CMK (cell line): ENCODE data around the gene THAP7.
"Not testable (repeated sequence)": the region's sequence is repeated elsewhere in the genome, so short reads cannot be mapped to it uniquely, and the experiment has no call there.

Experiments used
- DNase-seq: peaks from one replicate; pipeline ENCODE4 v3.0.0-alpha.2; 2010; ENCODE audit warnings: low read depth

Gene THAP7, protein sequence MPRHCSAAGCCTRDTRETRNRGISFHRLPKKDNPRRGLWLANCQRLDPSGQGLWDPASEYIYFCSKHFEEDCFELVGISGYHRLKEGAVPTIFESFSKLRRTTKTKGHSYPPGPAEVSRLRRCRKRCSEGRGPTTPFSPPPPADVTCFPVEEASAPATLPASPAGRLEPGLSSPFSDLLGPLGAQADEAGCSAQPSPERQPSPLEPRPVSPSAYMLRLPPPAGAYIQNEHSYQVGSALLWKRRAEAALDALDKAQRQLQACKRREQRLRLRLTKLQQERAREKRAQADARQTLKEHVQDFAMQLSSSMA

DNA sequence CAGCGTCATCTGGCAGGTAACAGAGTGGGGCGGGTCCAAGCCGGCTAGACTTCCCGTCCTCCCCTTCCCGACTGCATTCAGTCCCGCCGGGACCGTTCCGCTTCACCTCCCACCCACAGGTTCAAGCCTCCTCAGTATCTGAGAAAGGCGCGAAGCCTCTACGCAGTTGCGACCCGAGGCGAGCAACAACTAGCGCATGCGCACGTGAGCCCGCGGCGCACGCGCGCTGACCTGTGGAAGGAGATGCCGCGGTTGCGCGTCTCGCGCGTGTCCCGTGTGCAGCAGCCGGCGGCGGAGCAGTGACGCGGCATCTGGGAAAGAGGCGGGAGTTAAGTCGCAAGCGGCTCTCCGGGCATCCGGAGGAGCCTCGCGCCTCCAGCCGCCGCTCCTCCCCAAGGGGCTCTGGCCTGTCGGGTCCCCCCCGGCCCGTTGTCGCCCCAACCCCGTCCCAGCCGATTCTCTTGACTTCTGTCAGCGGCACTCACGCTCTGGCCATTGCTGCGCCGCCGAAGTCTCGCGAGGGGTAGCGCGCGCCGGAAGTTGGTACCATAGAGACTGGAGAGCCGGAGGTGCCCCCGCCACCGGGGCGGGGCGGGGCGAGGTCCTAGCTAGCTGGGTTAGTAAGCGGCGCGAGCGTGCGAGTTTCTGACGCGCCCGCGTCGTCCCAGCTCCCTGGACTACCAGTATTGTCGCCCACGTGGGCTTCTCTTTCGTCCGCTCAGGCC lies at the start of gene THAP7:
TSS of gene THAP7 (minus strand) at position 518 of the 725 bp plus-strand sequence. CDS start at position 311, 207 bp downstream.
- DNase-seq, result peak; percentile 96

DNA sequence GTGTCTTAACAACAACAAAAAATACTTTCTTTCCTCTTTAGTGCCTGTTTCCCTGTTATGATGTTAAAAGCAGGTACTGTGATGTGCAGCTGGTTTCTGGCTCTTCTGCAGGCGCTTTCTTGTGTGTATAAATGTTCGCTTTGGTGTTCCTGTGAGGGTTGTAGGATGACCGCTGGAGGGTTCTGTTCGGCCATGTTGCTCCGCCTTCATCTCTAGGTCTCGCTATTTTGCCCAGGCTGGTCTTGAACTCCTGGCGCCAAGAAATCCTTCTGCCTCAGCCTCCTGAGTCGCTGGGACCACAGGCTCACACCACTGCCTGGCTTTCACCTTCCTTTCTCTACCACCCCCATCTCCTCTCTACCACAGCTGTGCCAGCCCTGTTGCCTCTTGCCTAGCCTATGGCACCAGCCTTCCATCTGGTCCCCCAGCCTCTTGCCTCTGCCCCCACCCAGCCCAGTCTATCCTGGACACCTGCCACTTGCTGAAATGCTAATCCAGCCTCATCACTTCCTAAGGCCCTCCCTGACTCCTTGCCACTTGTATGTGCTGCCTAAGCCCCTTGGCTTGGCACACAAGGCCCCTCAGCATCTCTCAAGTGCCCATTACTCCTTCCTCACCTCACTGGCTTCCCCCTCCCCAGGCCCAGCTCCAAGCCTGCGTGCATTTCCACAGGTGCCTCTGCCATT lies 49.4 kb upstream of the THAP7 start:
- no peak for DNase-seq

DNA sequence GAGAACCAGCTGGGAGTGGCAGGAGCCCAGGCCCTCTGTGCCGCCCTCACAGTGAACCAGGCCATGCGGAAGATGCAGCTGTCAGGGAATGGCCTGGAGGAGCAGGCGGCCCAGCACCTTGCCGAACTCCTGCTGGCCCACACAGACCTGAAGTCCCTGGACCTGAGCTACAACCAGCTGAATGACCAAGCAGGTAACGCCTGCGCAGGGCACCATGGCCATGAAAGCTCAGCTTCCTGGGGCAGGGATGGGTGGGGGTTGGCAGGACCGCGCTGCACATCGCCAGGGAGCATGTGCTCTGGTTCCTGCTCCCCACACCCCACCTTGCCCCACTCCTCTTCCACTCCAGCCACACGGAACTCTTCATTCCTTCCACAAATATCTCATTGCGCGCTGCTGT lies 47.0 kb upstream of the THAP7 start:
- DNase-seq, result not testable (repeated sequence)

DNA sequence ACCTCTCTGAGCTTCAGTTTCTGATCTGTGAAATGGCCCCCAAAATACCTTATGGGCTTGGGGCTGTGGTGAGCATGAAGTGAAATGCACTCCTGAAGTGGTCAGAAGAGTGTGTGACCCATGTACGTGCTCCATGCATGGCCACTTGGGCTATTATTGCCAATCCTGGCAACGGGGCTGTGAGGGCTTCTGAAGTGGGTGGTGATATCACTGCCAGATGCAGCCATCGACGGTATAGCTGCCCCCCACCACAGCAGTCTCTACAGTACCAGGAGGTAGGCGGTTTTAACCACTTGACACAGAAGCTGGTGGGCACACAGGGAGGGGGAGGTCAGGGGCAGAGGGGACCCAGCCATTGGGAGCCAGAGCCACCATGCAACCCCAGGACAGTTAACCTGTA lies 46.5 kb upstream of the THAP7 start:
- not testable (repeated sequence) for DNase-seq

DNA sequence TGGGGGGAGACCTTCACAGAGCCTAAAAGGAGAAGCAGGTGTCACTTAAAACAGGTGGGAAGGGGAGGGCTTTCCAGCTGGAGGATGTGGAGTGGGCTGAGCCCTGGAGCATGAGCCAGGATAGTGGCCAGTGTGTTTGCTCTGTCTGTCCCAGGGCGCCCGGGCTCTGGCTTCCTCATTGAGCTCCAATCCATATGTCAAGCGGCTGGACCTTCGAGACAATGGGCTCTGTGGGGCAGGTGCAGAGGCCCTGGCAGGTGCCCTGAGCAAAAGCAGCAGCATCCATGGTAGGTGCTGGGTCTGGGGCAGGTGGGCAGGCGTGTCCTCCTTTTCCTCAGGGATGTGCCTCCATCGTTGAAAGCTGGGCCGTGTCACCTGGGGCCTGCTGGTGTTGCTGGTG lies 45.8 kb upstream of the THAP7 start:
- DNase-seq, result no peak

DNA sequence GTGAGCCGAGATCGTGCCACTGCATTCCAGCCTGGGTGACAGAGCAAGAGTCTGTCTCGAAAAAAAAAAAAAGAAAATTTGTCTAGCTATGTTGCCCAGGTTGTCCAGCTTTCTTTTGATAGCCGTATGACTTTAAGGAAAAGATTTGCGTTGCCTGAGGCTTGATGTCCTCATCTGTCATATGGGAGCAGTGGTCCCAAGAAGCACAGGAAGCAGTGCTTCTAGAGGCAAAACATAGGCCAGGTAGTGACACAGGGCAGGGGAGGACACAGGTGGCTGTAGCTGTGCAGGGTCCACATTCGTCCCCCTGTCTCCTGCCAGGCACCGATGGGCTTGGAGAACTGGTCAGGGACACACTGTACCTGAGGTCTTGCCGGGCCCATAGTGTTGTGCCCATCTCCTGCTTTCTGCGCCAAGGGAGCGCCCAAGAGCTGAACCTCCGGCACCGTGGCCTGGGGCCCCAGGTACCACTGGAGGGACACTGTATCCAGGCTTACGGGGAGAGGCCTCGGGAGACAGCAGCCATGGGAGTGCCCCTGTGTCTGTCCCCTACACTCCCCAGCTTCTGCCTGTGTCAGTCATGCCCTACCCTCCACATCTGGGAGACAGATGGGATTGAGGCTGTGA lies 45.2 kb upstream of the THAP7 start:
- DNase-seq, result no peak

DNA sequence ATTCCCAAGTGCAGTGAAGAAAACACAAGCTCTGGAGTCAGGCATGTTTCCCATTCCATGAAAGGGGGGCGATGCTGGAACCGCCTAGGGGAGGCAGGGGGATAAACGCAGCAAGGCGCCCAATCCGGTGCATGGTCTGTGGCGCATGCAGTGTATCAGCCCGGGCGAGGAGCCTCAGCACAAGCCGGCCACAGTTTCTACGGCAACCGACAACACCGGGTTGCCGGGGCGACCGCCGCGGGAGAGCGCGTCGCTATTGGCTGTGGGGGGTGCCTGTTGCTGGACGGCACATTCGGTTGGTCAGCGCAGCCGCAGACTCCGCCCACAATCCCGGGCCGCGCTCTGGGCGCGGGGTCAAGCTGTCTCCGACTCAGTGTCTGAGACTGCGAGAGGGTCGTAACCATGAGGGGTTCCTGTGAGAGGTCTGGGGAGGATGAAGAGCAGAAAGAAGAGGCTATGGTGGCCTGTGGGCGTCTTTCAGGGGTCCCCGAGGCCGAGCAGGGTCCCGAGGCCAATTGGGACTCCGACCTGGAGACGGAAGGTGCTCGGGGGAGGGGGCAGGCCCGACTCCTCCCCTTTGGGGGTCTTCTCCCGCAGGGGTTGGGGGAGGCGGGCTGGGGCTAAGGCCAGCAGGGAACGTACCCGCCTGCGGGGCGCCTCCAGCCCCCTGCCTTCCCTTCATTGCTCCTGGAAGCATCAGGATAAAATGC lies 43.8 kb upstream of the THAP7 start, which contains the start of gene LRRC74B:
TSS of gene LRRC74B (plus strand) at position 362 of the 710 bp plus-strand sequence. CDS start at position 403, 41 bp downstream.
- peak; percentile 62 for DNase-seq

DNA sequence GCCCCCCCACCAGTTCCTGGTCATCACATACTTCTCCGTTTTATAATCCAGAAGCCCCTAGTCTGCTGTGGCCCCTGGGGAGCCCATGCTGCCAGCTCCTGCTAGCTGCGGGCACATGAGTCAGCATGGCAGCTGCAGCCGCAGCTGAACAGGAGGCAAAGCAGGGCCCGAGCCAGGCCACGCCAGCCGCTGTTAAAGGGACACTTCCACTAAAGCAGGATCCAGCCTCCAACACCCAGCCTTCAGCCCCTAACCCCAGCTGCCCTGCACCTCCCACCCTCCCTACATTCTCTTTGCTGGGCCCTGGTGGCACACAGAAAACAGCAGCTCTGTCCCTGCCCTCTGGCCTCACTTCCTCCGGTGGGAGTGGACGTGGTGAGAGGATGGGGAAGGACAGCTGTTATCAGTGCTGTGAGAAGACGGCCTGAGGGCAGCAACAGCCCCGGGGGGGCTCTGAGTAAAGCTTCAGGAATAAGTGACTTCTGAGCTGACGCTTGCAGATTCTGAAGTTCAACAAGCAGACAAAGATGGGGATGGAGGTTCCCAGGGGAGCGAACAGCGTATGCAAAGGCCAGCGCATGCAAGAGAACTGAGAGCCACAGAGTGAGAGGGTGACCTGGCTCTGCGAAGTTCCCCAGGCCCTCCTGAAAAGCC lies 43.1 kb upstream of the THAP7 start:
- DNase-seq, result no peak

DNA sequence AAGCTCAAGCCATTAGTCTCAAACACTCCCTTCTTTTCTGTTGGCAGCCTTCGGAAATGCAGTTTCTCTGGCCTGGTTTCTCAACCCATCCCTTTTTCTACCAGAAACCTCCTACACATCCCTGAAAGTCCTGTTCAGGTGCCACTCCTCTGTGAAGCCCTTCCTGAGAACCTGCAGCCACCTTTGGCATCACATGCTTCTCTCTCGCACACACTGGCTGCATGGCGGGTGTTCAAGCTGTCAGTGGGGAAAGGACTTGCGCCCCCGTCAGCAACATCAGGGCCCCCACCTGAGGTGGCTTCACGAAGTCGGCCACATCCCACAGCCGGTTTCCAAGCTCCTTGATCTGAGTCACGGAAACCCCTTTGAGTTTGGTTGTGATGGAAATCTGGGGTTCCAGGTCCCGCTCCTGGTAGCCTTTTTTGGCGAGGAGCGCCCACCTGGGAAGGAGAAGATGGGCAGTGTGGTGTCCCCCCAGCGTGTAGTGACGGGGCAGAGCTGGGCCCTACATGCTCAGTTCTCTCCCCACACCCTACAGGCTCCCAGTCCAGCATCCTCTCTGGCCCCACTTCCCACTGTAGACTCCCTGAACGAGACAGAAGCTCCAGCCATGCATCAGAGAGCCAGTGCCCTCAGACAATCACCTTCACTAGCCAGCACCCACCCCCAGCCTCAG lies 42.1 kb upstream of the THAP7 start:
- DNase-seq, result no peak

DNA sequence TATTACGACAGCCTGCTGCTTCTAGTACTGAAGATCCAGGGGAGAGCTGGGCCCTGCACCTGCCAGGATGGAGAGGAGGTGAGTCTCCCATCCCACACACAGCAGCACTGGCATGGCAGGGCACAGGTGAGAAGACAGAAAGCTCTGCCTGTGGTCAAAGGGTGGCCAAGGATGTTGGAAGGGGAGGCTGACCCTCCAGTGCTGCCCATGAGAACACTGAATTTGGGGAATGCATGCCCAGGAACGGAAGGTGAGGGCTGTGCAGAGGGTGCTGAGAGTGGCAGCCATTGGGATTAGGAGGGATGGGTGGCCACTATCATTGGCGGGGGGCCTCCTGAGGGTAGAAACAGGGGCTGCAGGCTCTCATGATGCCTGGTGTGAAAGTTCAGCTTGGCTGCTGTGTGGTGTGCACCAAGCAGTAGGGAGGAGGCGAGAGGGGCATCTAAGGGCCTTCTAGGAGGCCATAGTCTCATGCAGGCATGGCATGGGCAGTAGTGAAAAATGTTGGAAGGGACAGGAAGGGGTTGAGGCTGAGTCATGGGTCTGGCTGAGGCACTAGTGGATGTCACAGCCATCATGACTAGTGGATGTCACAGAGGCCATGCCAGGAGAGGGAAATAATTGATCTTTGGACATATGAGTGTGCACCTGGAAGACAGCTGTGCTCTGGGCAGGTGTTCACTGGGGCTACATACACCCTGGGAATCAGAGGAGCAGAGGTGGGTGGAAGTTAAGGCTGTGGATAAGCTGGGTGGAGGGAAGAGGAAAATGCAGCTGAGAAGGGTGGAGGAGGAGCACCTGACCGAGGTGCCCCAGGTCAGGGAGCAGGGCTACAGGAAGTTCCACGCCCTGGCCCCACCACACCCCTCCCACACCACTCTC lies 41.3 kb upstream of the THAP7 start:
- DNase-seq, result no peak

DNA sequence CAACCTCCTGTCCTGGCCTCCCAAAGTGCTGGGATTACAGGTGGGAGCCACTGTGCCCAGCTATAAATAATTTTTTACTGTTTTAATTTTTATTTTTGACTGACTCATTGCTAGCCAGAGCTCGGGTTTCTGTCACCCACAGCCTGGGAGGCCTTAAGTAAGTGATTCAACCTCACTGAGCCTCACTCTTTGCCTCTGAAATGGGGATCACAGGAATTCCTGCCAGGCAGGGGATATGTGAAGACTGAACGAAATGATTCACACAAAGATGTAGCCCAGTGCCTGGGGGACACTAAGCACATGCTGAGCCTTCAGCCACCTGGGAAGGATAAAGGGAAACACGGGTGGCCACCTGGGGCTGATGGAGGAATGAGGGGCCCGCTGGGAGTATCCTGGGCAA lies 40.0 kb upstream of the THAP7 start:
- no peak for DNase-seq

DNA sequence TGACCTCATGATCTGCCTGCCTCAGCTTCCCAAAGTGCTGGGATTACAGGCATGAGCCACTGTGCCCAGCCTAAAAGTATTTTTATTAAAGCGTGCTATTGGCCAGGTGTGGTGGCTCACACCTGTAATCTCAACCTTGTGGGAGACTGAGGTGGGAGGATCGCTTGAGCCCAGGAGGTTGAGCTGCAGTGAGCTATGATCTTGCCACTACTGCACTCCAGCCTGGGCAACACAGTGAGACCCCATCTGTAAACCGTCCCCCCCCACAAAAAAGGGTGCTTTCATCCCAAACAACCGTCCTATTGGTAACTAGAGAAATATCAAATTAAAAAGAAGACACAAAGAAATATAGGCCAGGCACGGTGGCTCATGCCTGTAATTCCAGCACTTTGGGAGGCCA lies 37.2 kb upstream of the THAP7 start:
- DNase-seq, result not testable (repeated sequence)

DNA sequence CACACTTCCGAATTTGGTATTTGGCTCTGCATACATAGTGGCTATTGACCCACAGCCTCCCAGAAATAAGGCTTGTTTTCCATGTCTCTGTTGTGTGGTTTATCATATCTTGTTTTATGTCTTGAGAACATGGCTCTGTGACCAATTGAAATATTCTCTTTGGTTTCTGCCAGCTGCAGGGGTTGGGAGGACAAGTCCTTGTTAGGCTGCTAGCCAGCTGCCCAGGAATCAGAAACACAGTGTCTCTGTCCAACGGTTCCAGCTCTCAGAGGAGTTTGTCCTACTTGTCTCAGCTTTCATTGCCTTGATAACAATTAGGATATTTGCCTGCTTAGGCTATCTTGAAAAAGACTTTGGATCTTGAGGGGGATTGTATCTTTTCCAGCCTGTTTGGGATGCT lies 36.5 kb upstream of the THAP7 start:
- DNase-seq, result no peak

DNA sequence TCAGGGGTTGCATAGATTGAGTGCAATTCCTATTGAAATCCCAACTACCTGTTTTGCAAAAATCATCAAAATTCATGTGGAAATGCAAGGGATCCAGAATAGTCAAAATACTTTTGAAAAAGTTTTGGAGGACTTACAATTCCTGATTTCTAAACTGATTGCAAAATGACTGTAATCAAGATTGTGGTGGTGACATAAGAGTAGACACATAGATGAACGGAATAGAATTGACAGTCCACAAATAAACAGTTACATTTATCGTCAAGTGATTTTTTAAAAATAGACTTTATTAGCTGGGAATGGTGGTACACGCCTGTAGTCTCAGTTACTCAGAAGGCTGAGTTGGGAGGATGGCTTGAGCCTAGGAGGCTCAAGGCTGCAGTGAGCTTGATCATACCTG lies 33.1 kb upstream of the THAP7 start:
- DNase-seq, result no peak

DNA sequence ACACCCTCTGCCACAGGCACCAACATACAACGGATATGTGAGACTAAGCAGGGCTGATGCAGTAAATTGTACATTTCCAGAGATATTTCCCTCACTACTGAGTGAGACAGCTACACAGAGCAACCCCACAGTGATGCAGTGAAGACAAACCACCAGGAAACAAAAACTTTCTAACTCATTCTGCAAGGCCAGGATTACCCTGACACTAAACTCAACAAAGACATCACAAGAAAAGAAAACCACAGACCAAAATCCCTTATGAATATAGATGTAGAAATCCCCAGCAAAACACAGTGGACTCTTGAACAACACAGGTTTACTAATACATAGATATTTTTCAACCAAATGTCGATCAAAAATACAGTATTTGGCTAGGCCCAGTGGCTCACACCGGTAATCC lies 32.0 kb upstream of the THAP7 start:
- DNase-seq, result no peak

DNA sequence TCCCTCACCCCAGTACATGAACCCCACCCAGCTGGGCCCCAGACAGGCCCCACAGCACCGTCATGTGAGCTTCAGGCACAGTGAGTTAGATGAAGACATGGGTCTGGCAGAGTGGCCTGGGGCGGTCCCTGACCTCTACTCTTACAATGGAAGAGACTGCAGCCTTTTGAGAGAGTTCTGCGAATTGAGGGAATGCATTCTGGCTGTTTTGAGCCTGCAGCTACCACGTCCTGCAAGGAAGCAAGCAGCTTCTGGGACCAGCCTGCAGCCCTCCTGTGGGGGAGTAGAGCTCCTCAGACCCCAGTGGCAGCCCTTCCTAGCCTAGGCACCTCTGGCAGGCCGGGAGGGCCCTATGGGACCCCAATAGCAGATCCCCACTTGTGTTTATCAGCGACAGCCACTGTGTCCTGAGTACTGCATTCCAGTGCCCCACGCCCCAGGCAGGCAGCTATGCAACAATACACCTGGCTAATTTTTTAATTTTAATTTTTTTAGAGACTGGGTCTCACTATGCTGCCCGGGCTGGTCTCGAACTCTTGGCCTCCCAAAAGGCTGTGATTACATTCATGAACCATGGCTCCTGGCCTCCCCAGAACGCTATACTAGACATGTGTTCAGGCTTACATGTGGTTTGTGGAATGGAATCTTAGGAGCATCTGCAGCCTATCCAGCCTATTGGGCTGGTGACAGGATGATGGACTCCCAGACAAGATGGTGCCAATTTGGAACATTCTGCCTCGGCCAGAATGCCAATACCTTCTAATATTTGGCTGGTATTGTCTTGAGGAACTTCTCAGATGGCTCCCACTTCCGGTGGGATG lies 31.2 kb upstream of the THAP7 start:
- no peak for DNase-seq

DNA sequence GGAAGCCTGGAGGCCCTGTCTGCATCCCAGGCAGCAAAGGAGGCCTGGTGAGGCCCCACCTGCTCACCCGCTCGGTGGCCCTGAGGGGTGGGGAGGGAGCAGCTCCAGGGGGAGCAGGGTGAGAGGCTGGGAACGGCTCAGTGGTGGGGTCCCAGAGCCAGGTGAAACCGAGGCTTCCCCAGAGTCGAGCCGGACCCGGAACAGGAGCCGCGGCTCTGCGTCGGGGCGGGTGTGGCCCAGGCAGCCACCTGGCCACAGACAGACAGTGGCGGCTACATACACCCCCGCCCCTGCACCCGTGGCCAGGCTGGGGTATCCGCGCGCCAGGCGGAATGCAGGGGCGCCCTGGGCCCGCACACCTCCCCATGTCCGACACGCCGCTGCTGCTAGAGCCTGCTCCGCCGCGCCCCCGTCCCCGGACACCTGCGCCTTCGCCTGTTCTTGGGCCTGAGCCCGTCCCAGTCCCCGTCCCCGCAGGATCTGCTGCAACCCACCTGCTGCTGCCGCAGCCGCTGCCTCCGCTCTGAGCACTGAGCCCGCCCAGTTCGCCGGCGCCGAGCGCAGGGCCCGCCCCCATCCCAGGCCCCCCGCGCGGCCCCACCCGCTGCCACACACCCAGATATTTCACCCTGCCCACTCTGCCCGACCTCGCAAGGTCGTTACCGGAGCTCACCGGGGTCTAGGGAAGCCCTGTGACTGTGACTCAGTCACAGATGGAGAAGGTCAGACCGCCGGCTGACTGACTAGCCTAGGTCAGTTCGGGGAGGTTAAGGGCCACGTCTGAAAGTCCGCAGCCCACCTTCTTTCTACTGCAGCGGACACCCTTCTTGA lies 30.3 kb upstream of the THAP7 start, which contains the start of gene SLC7A4:
TSS of gene SLC7A4 (minus strand) at position 525 of the 831 bp plus-strand sequence. CDS start 749 bp downstream, outside the sequence.
- no peak for DNase-seq
